ENCODE data around the gene ATP7B. TPM values are rescaled to one million over a fixed set of nuclear protein-coding genes. Genes with fewer than 3 reads are reported as not detected.

ATP7B gene
- total RNA-seq, 4 donors from 2014 or later, result 4.6 to 12.1 (median 9.4) TPM

- no peak for TF ChIP-seq CTCF (IDR thresholded peaks at IDR 0.05; ENCODE audit: low read depth)
These were observed 12.3 kb downstream of the ATP7B start for GRCh38 chr13:51998723-51999509.

- no peak for TF ChIP-seq CTCF (IDR thresholded peaks at IDR 0.05; ENCODE audit: low read depth)
These were observed 13.5 kb downstream of the ATP7B start for GRCh38 chr13:51997641-51998330.

- no peak for TF ChIP-seq CTCF (IDR thresholded peaks at IDR 0.05; ENCODE audit: low read depth)
These were observed 14.1 kb downstream of the ATP7B start for GRCh38 chr13:51997186-51997585.

GRCh38 chr13:51996641-51997040 is 14.6 kb downstream of the ATP7B start:
- no peak for TF ChIP-seq CTCF (IDR thresholded peaks at IDR 0.05; ENCODE audit: low read depth)

- no peak for TF ChIP-seq CTCF (IDR thresholded peaks at IDR 0.05; ENCODE audit: low read depth)
These were observed 15.3 kb downstream of the ATP7B start for GRCh38 chr13:51995677-51996551.

- TF ChIP-seq CTCF (IDR thresholded peaks at IDR 0.05; ENCODE audit: low read depth), result no peak
These were observed 17.5 kb downstream of the ATP7B start for GRCh38 chr13:51993713-51994112.
